Stimulated activated CD4-positive, alpha-beta T cell treated with anti-CD3 and anti-CD28 coated beads, Interleukin-12 subunit alpha, Interleukin-12 subunit beta, amount 100 ng/mL, for 48 hours (primary cell): ENCODE data around the gene BCAS1.
"Not testable (repeated sequence)": the region's sequence is repeated elsewhere in the genome, so short reads cannot be mapped to it uniquely, and the experiment has no call there.

Source experiments
- DNase-seq, 3 donors: peaks; one replicate each; pipeline ENCODE4 v3.0.0-alpha.2; 2020; ENCODE audit warnings: low read depth in 2 of 3, low spot score in 1 of 3

The BCAS1 gene

GRCh38 chr20:54023406-54023805 lies 47.0 kb downstream of the BCAS1 start:
- no peak for DNase-seq

DNA sequence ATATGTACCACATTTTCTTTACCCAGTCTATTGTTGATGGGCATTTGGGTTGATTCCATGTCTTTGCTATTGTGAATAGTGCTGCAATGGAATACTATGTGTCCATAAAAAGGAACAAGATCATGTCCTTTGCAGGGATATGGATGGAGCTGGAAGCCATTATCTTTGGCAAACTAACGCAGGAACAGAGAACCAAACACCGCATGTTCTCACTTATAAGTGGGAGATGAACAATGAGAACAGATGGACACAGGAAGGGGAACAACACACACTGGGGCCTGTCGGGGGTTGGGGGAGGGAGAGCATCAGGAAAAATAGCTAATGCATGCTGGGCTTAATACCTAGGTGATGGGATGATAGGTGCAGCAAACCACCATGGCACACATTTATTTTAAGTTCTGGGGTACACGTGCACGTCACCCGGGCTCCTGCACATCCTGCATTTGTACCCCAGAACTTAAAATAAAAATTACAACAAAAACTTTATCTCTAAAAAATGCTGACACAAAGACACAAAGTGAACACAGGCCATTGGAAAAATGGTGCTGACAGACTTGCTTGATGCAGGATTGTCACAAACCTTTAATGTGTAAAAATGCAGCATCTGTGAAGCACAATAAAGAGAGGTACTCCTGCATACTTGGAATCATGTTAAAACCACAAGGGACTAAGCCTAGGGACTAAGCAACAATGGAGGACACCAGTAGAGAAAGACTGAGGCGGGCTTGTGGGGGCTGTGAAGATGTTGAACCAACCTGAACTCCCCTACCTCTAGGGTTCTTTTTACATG lies 48.8 kb downstream of the BCAS1 start:
- DNase-seq: no peak

GRCh38 chr20:54020868-54021267 lies 49.5 kb downstream of the BCAS1 start:
- DNase-seq: no peak

GRCh38 chr20:54020348-54020747 lies 50.0 kb downstream of the BCAS1 start:
- no peak for DNase-seq

DNA sequence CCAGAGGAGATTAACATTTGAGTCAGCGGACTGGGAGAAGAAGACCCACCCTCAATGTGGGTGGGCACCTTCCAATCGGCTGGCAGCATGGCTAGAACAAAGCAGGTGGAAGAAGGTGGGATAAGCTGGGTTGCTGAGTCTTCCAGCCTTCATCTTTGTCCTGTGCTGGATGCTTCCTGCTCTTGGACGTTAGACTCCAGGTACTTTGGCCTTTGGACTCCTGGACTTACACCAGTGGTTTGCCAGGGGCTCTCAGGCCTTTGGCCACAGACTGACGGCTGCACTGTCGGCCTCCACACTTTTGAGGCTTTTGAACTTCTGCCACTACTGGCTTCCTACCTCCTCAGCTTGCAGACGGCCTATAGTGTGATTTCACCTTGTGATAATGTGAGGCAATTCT lies 50.8 kb downstream of the BCAS1 start:
- DNase-seq: no peak

- DNase-seq: no peak
Observed at GRCh38 chr20:54019127-54019526, 51.3 kb downstream of the BCAS1 start.

- DNase-seq: no peak
Observed at GRCh38 chr20:54017846-54018245, 52.5 kb downstream of the BCAS1 start.

- no peak for DNase-seq
Observed at GRCh38 chr20:54015496-54015895, 54.9 kb downstream of the BCAS1 start.

DNA sequence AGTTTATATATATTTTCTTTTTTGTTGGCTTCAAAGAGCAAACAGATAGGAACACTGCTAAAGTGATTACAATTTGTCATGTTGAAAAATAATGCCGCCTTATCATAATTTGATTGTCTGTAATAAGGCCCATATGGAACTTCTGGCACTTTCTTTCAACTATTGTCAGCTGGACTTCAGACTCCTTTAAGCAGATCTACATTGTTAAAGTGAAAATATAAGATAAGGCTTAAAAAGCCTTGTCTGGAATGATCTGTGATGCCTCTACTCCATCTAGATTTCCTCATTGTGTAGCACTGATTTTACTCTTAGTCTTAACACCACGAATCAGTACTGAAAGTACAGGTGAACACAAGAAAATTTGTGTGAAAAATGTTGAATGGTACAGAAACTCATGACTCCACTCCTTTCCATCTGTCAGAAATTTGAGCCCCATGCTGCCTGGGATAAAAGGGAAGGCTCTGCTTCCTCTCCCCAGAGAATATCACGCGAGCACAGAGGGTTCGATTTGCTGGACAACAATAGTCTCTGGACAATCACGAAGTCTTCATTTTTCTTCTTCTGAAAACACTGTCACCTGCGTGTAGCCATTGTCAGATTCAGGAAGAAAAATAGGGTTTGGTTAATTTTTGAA lies 56.0 kb downstream of the BCAS1 start:
- DNase-seq: no peak

DNA sequence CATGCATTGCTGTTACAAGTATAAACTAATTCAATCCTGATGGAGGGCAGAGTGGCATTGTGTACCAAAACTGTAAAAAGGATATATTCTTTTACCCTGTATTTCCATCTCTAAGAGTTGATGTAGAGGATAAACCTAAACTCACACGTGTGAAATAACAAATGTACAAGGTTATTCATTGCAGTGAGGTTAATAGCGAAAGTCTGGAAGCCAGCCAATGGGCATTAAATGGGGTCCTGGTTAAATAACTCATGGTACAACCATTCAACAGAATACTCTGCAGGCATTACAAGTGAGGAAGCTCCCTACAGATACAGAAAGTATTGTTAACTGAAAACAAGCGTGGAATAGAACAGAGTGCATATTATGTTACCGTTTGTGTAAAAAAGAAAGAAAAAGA lies 56.9 kb downstream of the BCAS1 start:
- no peak for DNase-seq

DNA sequence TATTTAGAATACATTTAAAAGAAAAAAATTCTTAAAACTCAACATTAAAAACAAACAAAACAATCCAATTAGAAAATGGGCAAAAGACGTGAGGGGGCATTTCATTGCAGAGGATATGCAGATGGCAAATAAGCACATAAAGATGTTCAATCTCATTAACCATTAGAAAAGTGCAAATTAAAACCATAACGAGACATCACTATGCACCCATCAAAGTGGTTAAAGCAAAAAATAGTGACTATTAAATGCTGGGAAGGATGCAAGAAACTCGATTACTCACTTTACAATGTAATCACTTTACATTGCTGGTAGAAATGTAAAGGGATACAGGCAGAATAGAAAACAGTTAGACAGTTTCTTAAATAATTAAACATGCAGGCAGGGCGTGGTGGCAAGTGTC lies 59.0 kb downstream of the BCAS1 start:
- DNase-seq: no peak

DNA sequence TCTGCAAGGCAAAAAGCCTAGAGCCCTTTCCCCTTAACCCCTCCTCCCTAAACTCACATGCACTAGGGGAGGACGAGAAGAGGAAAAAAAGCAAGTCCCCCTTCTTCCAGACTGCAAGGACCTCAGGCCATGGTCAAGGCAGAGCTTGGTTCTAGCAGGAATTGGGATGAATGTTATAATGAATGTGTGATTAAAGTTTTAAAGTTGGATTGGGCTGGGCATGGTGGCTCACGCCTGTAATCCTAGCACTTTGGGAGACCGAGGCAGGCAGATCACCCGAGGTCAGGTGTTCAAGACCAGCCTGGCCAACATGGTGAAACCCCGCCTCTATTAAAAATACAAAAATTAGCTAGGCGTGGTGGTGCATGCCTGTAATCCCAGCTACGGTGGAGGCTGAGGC lies 64.2 kb downstream of the BCAS1 start:
- DNase-seq: not testable (repeated sequence)

DNA sequence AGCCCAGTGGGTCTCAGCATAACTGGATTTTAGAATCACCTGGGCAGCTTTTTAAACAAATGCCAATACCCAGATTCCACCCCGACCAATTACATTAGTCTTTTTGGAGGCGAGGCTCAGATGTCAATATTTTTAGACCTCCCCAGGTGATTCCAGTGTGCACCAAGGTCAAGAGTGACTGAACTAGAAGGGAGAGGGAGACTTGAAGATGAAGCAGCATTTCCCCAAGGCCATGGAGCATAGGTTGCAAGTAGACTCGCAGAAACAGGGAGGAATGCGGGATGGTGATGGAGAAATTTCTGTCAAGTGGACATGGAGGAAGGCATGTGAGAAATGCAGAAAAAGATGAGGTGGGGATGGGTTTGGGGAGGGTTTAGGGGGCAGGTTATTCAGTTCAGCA lies 64.9 kb downstream of the BCAS1 start:
- no peak for DNase-seq

- no peak for DNase-seq
Observed at GRCh38 chr20:54004445-54004844, 65.9 kb downstream of the BCAS1 start.

DNA sequence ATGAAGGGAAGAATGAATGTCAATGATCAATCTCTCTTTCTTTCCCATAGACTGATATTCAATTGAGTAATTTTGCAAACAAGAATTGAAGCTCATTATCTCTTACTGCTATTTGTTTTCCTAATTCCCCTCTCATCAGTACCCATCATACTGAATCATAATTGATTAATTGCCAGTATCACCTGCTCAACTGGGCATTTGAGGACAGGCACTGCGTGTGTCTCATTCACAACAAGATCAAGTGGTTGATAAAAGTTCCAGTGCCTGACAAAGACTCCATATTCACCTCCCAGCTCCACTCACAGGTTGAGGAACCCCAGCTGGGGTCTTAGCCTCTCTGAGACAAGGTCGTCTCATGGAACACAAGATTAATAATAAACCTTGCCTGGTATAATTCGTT lies 67.7 kb downstream of the BCAS1 start:
- no peak for DNase-seq

DNA sequence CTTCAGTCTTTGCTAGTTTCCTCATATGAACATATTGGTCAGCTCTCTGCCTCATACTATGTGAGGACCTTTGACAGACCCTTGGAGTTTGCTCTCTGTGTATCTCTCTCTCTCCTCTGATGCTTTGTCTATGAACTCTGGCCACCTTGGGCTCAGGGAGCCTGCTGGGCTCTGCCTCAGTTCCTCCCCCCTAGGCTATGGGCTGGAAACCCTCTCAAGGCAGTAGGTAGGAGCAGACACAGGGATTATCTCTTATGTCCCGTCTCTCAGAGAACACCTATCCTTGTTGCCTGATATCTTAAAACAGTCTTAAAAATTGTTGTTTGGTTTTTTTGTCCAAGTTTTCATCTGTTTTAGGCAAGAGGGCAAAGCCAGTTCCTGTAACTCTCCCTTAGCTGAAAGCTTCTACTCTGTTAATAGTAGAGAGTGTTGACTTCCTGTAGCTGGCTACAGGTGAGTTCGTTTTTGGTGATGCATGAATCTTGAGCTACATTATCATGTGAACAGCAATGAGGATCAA lies 68.3 kb downstream of the BCAS1 start:
- DNase-seq: no peak

DNA sequence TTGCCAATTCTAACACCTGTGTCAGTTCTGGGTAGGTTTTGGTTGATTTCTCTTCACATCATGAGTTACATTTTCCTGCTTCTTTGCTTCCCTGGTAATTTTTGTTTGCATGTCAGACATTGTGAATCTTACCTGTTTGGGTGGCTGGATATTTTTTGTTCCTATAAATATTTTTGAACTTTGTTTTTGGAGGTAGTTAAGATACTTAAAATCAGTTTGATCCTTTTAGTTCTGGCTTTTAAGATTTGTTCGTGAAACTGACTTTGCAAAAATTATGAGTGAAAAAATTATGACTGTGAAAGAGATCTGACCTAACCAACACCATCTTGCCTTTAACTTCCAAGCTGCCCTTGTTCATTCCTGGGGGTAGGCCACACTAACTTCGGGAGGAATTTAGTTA lies 69.5 kb downstream of the BCAS1 start:
- DNase-seq: no peak

DNA sequence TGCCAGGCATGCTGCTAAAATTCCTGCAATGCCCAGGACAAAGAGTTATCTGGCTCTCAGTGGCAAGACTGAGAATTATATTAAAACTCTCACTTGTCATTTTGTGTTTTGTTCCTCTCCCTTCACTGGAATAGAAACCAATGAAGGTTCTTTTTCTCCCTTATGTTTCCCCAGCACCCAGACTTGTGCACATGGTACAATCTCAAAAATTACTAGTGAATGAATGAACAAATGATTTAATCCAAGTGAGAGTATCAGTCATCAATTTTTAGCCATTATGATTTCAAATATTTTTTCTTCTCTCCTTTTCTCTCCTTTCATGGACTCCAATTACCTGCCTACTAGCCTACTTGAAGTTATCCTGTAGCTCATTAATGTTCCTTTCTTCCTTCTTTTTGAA lies 70.1 kb downstream of the BCAS1 start:
- DNase-seq: no peak

DNA sequence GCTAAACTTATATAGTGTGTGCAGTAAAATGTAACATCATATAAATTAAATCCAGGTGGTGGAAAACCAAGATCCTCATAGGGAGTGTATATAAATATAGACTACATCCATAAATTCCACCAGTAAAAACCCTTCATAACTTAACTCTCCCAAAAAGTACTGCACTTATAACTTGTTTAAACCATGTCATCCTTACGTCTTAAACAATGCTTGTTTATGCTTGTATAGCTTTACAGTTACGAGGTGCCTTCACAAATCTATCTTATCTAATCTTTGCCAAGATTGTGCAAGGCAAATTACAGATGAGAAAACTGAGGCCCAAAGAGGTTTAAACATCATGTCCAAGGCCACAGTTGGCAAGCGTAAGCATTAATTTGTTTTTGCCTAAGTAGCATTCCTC lies 71.3 kb downstream of the BCAS1 start:
- DNase-seq: no peak

GRCh38 chr20:53996584-53997486 lies 73.6 kb downstream of the BCAS1 start:
- DNase-seq: no peak

GRCh38 chr20:53995949-53996348 lies 74.4 kb downstream of the BCAS1 start:
- no peak for DNase-seq

DNA sequence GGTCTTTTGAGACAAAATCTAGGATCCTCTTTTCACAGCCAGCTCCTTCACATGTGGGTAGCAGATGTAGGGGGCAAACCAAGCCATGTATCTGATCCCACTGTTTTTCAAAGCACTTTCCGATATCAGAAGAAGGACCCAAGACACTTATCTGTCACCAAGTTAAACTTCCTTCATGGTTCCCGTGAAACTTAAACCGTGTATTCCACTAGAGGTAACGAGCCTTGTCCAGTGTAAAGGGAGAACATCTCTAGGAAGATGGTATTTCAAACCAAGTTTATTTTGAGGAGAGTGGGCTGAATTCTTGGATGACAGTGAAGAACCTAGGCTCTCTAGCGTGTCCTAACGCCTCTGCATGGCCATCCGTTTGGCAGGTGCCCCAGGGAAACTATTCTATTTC lies 76.3 kb downstream of the BCAS1 start:
- DNase-seq: no peak
